ENCODE measurements around the gene FITM1.

FITM1 gene

DNA sequence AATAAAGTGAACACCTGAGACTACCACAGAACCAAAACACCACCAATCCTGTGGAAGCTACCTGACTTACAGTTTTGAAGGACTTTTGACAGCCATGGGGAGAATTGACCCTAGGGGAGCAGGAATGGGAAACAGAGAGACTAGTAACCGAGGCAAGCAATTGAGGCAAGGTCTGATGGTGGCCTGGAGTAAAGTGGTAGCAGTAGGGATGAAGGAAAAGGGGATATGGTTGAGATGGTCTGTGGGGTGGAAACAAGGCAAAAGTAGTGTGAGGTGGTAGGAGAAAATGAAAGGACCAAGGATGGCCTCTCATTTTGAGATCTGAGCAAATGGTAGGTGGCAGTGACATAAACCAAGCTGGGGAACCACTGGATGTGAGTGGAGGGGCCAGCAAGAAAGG, 26.4 kb downstream of the FITM1 start:
- TF ChIP-seq RAD21 (IDR thresholded peaks at IDR 0.05; ENCODE audit: low read depth) (no peak), TCF12 (IDR thresholded peaks at IDR 0.05; ENCODE audit: low read depth) (no peak), ZBTB7A (IDR thresholded peaks at IDR 0.05; ENCODE audit: low read depth) (no peak), FOXM1 (IDR thresholded peaks at IDR 0.05; ENCODE audit: borderline replicate concordance, low read depth) (no peak), EGR1 (IDR thresholded peaks at IDR 0.05) (no peak), YY1 (IDR thresholded peaks at IDR 0.05; ENCODE audit: low read depth) (no peak)
- TF ChIP-seq, protein P1, sequence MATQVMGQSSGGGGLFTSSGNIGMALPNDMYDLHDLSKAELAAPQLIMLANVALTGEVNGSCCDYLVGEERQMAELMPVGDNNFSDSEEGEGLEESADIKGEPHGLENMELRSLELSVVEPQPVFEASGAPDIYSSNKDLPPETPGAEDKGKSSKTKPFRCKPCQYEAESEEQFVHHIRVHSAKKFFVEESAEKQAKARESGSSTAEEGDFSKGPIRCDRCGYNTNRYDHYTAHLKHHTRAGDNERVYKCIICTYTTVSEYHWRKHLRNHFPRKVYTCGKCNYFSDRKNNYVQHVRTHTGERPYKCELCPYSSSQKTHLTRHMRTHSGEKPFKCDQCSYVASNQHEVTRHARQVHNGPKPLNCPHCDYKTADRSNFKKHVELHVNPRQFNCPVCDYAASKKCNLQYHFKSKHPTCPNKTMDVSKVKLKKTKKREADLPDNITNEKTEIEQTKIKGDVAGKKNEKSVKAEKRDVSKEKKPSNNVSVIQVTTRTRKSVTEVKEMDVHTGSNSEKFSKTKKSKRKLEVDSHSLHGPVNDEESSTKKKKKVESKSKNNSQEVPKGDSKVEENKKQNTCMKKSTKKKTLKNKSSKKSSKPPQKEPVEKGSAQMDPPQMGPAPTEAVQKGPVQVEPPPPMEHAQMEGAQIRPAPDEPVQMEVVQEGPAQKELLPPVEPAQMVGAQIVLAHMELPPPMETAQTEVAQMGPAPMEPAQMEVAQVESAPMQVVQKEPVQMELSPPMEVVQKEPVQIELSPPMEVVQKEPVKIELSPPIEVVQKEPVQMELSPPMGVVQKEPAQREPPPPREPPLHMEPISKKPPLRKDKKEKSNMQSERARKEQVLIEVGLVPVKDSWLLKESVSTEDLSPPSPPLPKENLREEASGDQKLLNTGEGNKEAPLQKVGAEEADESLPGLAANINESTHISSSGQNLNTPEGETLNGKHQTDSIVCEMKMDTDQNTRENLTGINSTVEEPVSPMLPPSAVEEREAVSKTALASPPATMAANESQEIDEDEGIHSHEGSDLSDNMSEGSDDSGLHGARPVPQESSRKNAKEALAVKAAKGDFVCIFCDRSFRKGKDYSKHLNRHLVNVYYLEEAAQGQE (IDR thresholded peaks at IDR 0.05; ENCODE audit: low read depth) = no peak

DNA sequence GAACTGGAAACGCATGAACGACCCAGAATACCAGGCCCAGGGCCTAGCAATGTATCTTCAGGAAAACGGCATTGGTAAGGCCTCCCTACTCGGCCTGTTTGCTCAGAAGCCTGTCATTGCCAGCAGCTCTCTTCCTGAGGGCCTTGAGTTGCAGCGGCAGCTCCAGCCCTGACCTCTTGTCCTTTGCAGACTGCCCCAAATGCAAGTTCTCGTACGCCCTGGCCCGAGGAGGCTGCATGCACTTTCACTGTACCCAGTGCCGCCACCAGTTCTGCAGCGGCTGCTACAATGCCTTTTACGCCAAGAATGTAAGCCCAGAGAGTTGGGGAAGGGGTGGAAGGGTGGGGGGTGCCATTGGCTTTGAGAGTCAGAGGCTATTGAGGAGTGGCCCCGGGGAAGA, 26.9 kb downstream of the FITM1 start:
- no peak for TF ChIP-seq FOXM1 (IDR thresholded peaks at IDR 0.05; ENCODE audit: borderline replicate concordance, low read depth)
- no peak for TF ChIP-seq EGR1 (IDR thresholded peaks at IDR 0.05)
- TF ChIP-seq CEBPB (IDR thresholded peaks at IDR 0.05) = no peak
- TF ChIP-seq NFIC (IDR thresholded peaks at IDR 0.05) = no peak
- TF ChIP-seq ZBTB7A (IDR thresholded peaks at IDR 0.05; ENCODE audit: low read depth) = no peak
- TF ChIP-seq TEAD4 (IDR thresholded peaks at IDR 0.05) = no peak

DNA sequence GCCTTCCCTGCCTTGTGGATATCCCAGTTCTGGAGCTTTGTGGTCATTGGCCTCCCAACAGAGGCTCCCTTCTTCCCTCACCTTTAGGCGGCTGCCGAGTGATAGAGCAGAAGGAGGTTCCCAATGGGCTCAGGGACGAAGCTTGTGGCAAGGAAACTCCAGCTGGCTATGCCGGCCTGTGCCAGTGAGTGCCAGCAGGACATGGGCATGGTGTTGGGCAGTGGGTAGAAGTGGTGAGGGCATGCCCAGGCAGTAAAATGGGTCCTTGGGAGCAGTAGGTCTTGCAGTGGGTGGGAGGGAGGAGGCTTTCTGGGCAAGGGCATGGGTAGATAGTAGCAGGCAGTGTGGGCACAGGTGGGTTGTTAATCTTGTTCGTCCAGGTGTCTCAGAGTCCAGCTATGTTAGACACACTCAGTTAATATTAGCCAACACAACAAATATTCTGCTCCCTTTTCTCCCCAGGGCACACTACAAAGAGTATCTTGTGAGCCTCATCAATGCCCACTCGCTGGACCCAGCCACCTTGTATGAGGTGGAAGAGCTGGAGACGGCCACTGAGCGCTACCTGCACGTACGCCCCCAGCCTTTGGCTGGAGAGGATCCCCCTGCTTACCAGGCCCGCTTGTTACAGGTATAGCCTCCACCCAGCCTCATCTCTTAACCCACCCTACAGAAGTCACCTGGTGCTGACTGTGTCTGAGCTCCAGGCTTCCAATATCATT, 29.5 kb downstream of the FITM1 start:
- TF ChIP-seq TEAD4 (IDR thresholded peaks at IDR 0.05) (no peak), ZBTB7A (IDR thresholded peaks at IDR 0.05; ENCODE audit: low read depth) (no peak), TCF12 (IDR thresholded peaks at IDR 0.05; ENCODE audit: low read depth) (no peak), FOXM1 (IDR thresholded peaks at IDR 0.05; ENCODE audit: borderline replicate concordance, low read depth) (no peak), EP300 (IDR thresholded peaks at IDR 0.05; ENCODE audit: borderline replicate concordance) (no peak), RAD21 (IDR thresholded peaks at IDR 0.05; ENCODE audit: low read depth) (no peak), CEBPB (IDR thresholded peaks at IDR 0.05) (no peak), TAF1 (IDR thresholded peaks at IDR 0.05; ENCODE audit: low read depth) (no peak), NFIC (IDR thresholded peaks at IDR 0.05) (no peak), CREB1 (IDR thresholded peaks at IDR 0.05; ENCODE audit: low read depth) (no peak), YY1 (IDR thresholded peaks at IDR 0.05; ENCODE audit: low read depth) (no peak), EGR1 (IDR thresholded peaks at IDR 0.05) (no peak)
- TF ChIP-seq, protein P1 (IDR thresholded peaks at IDR 0.05; ENCODE audit: low read depth) = no peak
- TF ChIP-seq, protein P2, sequence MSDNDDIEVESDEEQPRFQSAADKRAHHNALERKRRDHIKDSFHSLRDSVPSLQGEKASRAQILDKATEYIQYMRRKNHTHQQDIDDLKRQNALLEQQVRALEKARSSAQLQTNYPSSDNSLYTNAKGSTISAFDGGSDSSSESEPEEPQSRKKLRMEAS (IDR thresholded peaks at IDR 0.05) = no peak
- TF ChIP-seq, protein P3, sequence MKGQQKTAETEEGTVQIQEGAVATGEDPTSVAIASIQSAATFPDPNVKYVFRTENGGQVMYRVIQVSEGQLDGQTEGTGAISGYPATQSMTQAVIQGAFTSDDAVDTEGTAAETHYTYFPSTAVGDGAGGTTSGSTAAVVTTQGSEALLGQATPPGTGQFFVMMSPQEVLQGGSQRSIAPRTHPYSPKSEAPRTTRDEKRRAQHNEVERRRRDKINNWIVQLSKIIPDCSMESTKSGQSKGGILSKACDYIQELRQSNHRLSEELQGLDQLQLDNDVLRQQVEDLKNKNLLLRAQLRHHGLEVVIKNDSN (IDR thresholded peaks at IDR 0.05) = no peak

DNA sequence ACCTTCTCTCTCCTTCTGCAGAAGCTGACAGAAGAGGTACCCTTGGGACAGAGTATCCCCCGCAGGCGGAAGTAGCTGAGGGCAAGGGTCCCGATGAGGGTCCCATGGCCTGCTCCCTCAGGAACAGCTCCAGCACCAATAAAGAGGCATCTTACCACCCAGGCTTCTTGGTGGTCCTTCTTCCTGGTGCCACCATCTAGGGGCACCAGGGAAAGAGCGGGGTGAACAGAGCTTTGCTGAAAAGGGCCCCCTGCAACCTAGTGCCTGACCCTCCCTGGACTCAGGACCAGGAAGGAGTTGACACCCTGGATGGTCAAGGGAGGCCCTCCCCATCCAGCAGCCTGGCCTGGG, 30.0 kb downstream of the FITM1 start:
- TF ChIP-seq ZBTB7A (IDR thresholded peaks at IDR 0.05; ENCODE audit: low read depth) = no peak
- TF ChIP-seq, protein P1 (IDR thresholded peaks at IDR 0.05; ENCODE audit: low read depth) = no peak

DNA sequence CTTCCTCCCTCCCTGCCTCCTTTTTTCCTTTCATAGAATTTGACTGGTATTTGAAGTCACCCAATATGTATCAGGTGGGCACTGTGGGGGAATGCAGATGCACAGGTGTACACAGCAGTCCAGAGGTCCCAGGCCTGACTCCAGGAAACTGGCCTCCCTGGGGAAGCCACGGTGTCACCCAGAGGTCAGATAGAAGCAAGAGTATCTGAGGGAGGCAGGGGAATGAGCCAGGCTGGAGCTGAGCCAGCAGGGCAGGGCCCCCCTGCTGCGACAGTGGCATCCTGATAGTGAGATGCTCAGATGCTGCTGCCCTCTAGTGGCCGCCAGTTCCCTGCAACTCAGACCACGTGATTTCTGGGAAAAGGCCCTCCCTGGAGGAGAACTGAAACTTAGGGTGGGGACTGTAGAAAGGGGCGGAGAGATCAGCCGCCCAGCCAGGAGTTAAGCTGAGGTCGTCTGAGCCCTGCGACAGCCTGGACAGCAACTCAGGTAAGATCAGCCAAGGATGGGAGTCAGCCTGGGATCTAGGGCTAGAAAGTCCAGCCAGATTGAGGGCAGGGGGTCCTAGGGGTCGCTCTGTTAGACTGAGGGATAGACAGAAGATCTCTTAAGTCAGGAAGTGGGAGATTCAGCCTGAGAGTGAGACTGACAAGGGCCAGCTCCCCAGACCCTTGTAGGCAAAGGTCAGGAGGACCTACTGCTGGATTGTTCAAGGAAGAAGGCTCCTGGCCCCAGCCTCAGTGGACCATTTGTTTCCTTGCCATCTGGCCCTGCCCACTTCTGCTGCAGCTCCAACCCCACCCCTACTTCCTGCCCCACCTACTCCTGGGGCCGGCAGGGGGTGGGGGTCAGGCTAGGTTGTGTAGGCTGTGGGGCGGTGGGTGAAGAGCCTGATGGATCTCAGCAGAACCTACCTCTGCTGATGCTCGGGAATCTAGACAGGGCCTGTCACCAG, 30.7 kb downstream of the FITM1 start, which contains the start of gene IRF9:
Gene IRF9 (plus strand): TSS at position 416 of the 955 bp plus-strand sequence. CDS start 880 bp downstream, outside the sequence.
- TF ChIP-seq YY1 (IDR thresholded peaks at IDR 0.05; ENCODE audit: low read depth) (peak; percentile 21; the same call in 1 of the 2 replicates), EP300 (IDR thresholded peaks at IDR 0.05; ENCODE audit: borderline replicate concordance) (0 out of 2 replicates have a peak, but pooled peaks have one; percentile 10), TCF12 (IDR thresholded peaks at IDR 0.05; ENCODE audit: low read depth) (0 out of 2 replicates have a peak, but pooled peaks have one; percentile 25), TEAD4 (IDR thresholded peaks at IDR 0.05) (peak; percentile 42; the same call in 1 of the 2 replicates), EGR1 (IDR thresholded peaks at IDR 0.05) (no peak), NFIC (IDR thresholded peaks at IDR 0.05) (peak; percentile 95), RAD21 (IDR thresholded peaks at IDR 0.05; ENCODE audit: low read depth) (peak; percentile 73)
- TF ChIP-seq, protein P2 (IDR thresholded peaks at IDR 0.05) = peak; percentile 65; the same call in 1 of the 2 replicates
- TF ChIP-seq, protein P3 (IDR thresholded peaks at IDR 0.05) = peak; percentile 97
- TF ChIP-seq, protein P1 (IDR thresholded peaks at IDR 0.05; ENCODE audit: low read depth) = no peak

Measured in Ishikawa (cell line).